H9 (cell line): ENCODE results near the gene EPHX1. TPM values are rescaled to one million over a fixed set of nuclear protein-coding genes. Genes with fewer than 3 reads are reported as not detected.

Experiments
- DNase-seq: peaks from one replicate; pipeline ENCODE4 v3.0.0-alpha.2; 2017
- H2AFZ ChIP-seq: one replicate; pipeline ENCODE4 v1.6.1; 2013; ENCODE audit warnings: mild to moderate bottlenecking, low read length, control low read depth, moderate library complexity
- H2AK5ac ChIP-seq: 2 replicates; pipeline ENCODE4 v1.6.1; 2013; ENCODE audit warnings: low read length, control low read depth, mixed read lengths; ENCODE audit not compliant: insufficient read length
- H2BK120ac ChIP-seq: one replicate; pipeline ENCODE4 v1.6.1; 2013; ENCODE audit warnings: low read depth, mild to moderate bottlenecking, low read length, control low read depth, inconsistent platforms; ENCODE audit not compliant: poor library complexity, severe bottlenecking
- H2BK12ac ChIP-seq: 2 replicates; pipeline ENCODE4 v1.6.1; 2013; ENCODE audit warnings: low read length, control low read depth, mixed read lengths, low read depth; ENCODE audit not compliant: insufficient read length
- H2BK15ac ChIP-seq: 2 replicates; pipeline ENCODE4 v1.6.1; 2013; ENCODE audit warnings: low read depth, low read length, control low read depth
- H2BK20ac ChIP-seq: one replicate; pipeline ENCODE4 v1.6.1; 2013; ENCODE audit warnings: low read depth, mild to moderate bottlenecking, low read length, control low read depth, inconsistent platforms; ENCODE audit not compliant: poor library complexity, severe bottlenecking
- H2BK5ac ChIP-seq: 2 replicates; pipeline ENCODE4 v1.6.1; 2013; ENCODE audit warnings: low read length, control low read depth, mixed read lengths; ENCODE audit not compliant: insufficient read length
- H3K14ac ChIP-seq: 2 replicates; pipeline ENCODE4 v1.6.1; 2013; ENCODE audit warnings: low read length, control low read depth; ENCODE audit not compliant: insufficient read depth
- H3K18ac ChIP-seq: 2 replicates; pipeline ENCODE4 v1.6.1; 2013; ENCODE audit warnings: low read depth, mild to moderate bottlenecking, mixed read lengths, low read length, control low read depth; ENCODE audit not compliant: insufficient read length
- H3K23ac ChIP-seq: 2 replicates; pipeline ENCODE4 v1.6.1; 2013; ENCODE audit warnings: low read length, control low read depth, mixed read lengths, low read depth; ENCODE audit not compliant: insufficient read length
- H3K23me2 ChIP-seq: 2 replicates; pipeline ENCODE4 v1.6.1; 2013; ENCODE audit warnings: low read depth, mild to moderate bottlenecking, mixed read lengths, low read length, control low read depth; ENCODE audit not compliant: insufficient read length, poor library complexity, severe bottlenecking
- H3K27ac ChIP-seq: 2 replicates; pipeline ENCODE4 v1.5.1; 2013; ENCODE audit warnings: low read length, control low read depth, mixed read lengths, low read depth; ENCODE audit not compliant: insufficient read length
- H3K27me3 ChIP-seq: 2 replicates; pipeline ENCODE4 v1.6.1; 2013; ENCODE audit warnings: low read length, control low read depth, inconsistent platforms; ENCODE audit not compliant: insufficient read depth
- H3K4ac ChIP-seq: 2 replicates; pipeline ENCODE4 v1.6.1; 2013; ENCODE audit warnings: low read depth, mild to moderate bottlenecking, control low read depth, inconsistent platforms, low read length, moderate library complexity
- H3K4me1 ChIP-seq: 2 replicates; pipeline ENCODE4 v1.6.1; 2013; ENCODE audit warnings: low read length, control low read depth, inconsistent platforms; ENCODE audit not compliant: insufficient read depth
- H3K4me2 ChIP-seq: 2 replicates; pipeline ENCODE4 v1.6.1; 2013; ENCODE audit warnings: low read length, control low read depth, mixed read lengths; ENCODE audit not compliant: insufficient read length, insufficient read depth
- H3K56ac ChIP-seq: 2 replicates; pipeline ENCODE4 v1.6.1; 2013; ENCODE audit warnings: low read depth, mild to moderate bottlenecking, mixed read lengths, low read length, control low read depth; ENCODE audit not compliant: insufficient read length
- H3K79me1 ChIP-seq: 2 replicates; pipeline ENCODE4 v1.6.1; 2013; ENCODE audit warnings: low read depth, mild to moderate bottlenecking, moderate library complexity, low read length, control low read depth, inconsistent platforms; ENCODE audit not compliant: insufficient read depth, poor library complexity, severe bottlenecking
- H3K79me2 ChIP-seq: 2 replicates; pipeline ENCODE4 v1.6.1; 2013; ENCODE audit warnings: low read length, control low read depth, inconsistent platforms; ENCODE audit not compliant: insufficient read depth
- H3K9ac ChIP-seq: 2 replicates; pipeline ENCODE4 v1.6.1; 2013; ENCODE audit warnings: low read length, control low read depth, mixed read lengths; ENCODE audit not compliant: insufficient read length; ENCODE audit errors: extremely low read depth
- H3K9me3 ChIP-seq: one replicate; pipeline ENCODE4 v1.6.1; 2013; ENCODE audit warnings: low read depth, low read length, inconsistent platforms; ENCODE audit not compliant: control insufficient read depth
- H3T11ph ChIP-seq: one replicate; pipeline ENCODE4 v1.6.1; 2013; ENCODE audit warnings: mild to moderate bottlenecking, low read length, control low read depth, inconsistent platforms
- H4K20me1 ChIP-seq: one replicate; pipeline ENCODE4 v1.6.1; 2013; ENCODE audit not compliant: control insufficient read depth, insufficient read length, insufficient read depth
- H4K5ac ChIP-seq: 2 replicates; pipeline ENCODE4 v1.6.1; 2013; ENCODE audit warnings: low read depth, mild to moderate bottlenecking, mixed read lengths, low read length, control low read depth; ENCODE audit not compliant: insufficient read length
- H4K8ac ChIP-seq: replicated peaks from 2 replicates; pipeline ENCODE4 v1.6.1; 2013; ENCODE audit warnings: low read length, control low read depth, mixed read lengths, low read depth; ENCODE audit not compliant: insufficient read length
- H4K91ac ChIP-seq: 2 replicates; pipeline ENCODE4 v1.6.1; 2013; ENCODE audit warnings: low read depth, mild to moderate bottlenecking, moderate library complexity, mixed read lengths, low read length, control low read depth; ENCODE audit not compliant: insufficient read length
- H3K27ac Mint-ChIP-seq, 3 experiments: 2 replicates in 2 of 3; 3 replicates in 1 of 3; pipeline ENCODE4 v1.8.0; 2020 to 2021; ENCODE audit warnings: mixed read lengths in 3 of 3, mild to moderate bottlenecking in 1 of 3, moderate library complexity in 1 of 3
- H3K27me3 Mint-ChIP-seq: 2 replicates; pipeline ENCODE4 v1.8.0; 2021; ENCODE audit warnings: low read depth, mild to moderate bottlenecking, moderate library complexity, mixed read lengths
- H3K36me3 Mint-ChIP-seq, 3 experiments: 2 replicates in 2 of 3; 3 replicates in 1 of 3; pipeline ENCODE4 v1.8.0; 2020 to 2021; ENCODE audit warnings: low read depth in 3 of 3, mixed read lengths in 3 of 3; ENCODE audit not compliant: insufficient read depth in 1 of 3
- H3K4me1 Mint-ChIP-seq, 2 experiments: 2 replicates each; pipeline ENCODE4 v1.8.0; 2020; ENCODE audit warnings: mixed read lengths in 2 of 2
- H3K4me3 Mint-ChIP-seq, 2 experiments: 2 replicates in 1 of 2; 3 replicates in 1 of 2; pipeline ENCODE4 v1.8.0; 2020 to 2021; ENCODE audit warnings: mild to moderate bottlenecking in 2 of 2, mixed read lengths in 2 of 2, moderate library complexity in 1 of 2
- H3K9me3 Mint-ChIP-seq, 2 experiments: 2 replicates in 1 of 2; 3 replicates in 1 of 2; pipeline ENCODE4 v1.8.0; 2020; ENCODE audit warnings: mild to moderate bottlenecking in 2 of 2, mixed read lengths in 2 of 2, moderate library complexity in 1 of 2
- CTCF ChIP-seq: fragments of 200-600 bp; sonication (generic); conservative IDR thresholded peaks from 3 replicates; pipeline ENCODE4 v1.8.0; 2021; ENCODE audit warnings: antibody characterized with exemption, mild to moderate bottlenecking
- WGBS: extraction: QIAGEN DNeasy Blood & Tissue Kit; methylation state at CpG from one replicate; pipeline ENCODE4 v1.1.7; 2013; ENCODE audit warnings: missing lambda C conversion rate, low lambda C conversion rate, mixed read lengths; ENCODE audit not compliant: insufficient read length; ENCODE audit errors: extremely low coverage; 5-methylcytosine and 5-hydroxymethylcytosine counted together
- total RNA-seq: library from RNA; stranded (reverse); gene quantifications from 2 replicates; pipeline ENCODE4 v1.2.1, GENCODE V29; 2021

Gene EPHX1
- total RNA-seq, 1 experiment from 2014 or later: 40.6 TPM

DNA sequence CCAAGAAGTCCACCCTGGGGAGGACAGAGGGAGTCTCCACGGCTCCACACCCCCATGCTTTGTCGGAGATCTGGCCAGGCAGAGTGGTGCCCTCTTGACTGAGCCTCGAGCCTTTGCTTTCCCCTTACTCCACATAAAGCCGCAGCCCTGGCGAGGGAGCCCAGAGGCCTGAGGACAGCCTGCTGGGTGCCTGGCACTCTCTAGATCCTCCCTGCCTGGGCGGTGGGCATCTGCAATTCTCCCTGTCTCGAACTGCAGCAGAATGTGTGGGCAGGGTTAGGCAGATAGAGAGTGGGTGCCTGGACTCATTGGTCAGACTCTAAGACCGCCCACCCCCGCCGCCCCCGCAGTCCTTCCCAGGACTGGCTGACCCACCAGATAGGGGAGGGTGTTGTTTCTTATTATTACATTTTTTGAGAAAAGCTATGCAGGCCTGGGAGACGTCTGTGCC, 13.9 kb downstream of the EPHX1 start:
- Histone ChIP-seq H3K4me2 (no peak overlapping the region), H4K91ac (no peak overlapping the region), H2BK20ac (no peak overlapping the region), H3K56ac (no peak overlapping the region), H4K20me1 (no peaks in the 10 kb centered on the region), H4K5ac (no peak overlapping the region), H3K9ac (no peak overlapping the region), H2AFZ (no peak overlapping the region), H2BK120ac (no peak overlapping the region), H3K4ac (no peak overlapping the region), H3K27ac (no peak overlapping the region), H3T11ph (no peak overlapping the region), H3K9me3 (no peaks in the 10 kb centered on the region), H4K8ac (no peak overlapping the region), H3K23me2 (no peaks in the 10 kb centered on the region), H2BK5ac (no peak overlapping the region), H3K79me1 (no peaks in the 10 kb centered on the region), H3K27me3 (no peaks in the 10 kb centered on the region), H3K18ac (no peak overlapping the region), H2BK15ac (no peak overlapping the region), H3K23ac (no peak overlapping the region), H2AK5ac (no peak overlapping the region), H3K4me1 (no peaks in the 10 kb centered on the region), H3K79me2 (no peaks in the 10 kb centered on the region), H2BK12ac (no peak overlapping the region), H3K14ac (peak overlapping the region; percentile 72)
- peak overlapping the region in 2 of 3 experiments; percentile 14 to 50; a peak in 3 of 7 replicates for H3K27ac Mint-ChIP-seq
- H3K4me1 Mint-ChIP-seq: peaks cover 32 to 40% of the 10 kb centered on the region in 2 experiments
- peaks cover 0 to 4% (median 0%) of the 10 kb centered on the region in 3 experiments; a peak in 2 of 7 replicates for H3K36me3 Mint-ChIP-seq
- no CpG with 5 or more reads among the region's 12 CpGs for WGBS
- DNase-seq: no peak
- no peaks in the 10 kb centered on the region for H3K9me3 Mint-ChIP-seq
- no peaks in the 10 kb centered on the region for H3K27me3 Mint-ChIP-seq
- peak overlapping the region in 1 of 2 experiments; percentile 53; a peak in 1 of 5 replicates for H3K4me3 Mint-ChIP-seq
- TF ChIP-seq CTCF: no peak
